ENCODE measurements around the gene CCDC30.

DNA sequence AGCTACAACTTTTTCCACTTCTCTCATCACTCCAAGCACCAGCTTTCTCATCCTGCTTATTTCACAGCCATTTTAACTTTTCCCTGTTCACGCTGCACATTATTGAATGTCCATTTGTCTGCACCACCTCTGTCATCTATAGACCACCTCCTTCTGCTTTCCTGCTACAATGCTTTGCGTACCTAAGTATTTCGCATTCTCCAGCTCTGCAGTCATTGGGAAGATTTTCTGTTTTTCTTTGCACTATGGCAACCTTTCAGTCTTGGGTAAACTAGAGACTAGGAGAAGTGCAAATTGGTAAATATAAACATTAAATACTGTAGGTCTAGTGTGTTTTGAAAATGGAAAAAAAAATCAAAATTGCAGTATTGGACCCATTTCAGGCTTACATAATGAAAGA lies 835 bp downstream of the CCDC30 start:
- TF ChIP-seq, protein P1, sequence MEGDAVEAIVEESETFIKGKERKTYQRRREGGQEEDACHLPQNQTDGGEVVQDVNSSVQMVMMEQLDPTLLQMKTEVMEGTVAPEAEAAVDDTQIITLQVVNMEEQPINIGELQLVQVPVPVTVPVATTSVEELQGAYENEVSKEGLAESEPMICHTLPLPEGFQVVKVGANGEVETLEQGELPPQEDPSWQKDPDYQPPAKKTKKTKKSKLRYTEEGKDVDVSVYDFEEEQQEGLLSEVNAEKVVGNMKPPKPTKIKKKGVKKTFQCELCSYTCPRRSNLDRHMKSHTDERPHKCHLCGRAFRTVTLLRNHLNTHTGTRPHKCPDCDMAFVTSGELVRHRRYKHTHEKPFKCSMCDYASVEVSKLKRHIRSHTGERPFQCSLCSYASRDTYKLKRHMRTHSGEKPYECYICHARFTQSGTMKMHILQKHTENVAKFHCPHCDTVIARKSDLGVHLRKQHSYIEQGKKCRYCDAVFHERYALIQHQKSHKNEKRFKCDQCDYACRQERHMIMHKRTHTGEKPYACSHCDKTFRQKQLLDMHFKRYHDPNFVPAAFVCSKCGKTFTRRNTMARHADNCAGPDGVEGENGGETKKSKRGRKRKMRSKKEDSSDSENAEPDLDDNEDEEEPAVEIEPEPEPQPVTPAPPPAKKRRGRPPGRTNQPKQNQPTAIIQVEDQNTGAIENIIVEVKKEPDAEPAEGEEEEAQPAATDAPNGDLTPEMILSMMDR (IDR thresholded peaks at IDR 0.05 in 2 of 3, conservative IDR thresholded peaks at IDR 0.05 in 1 of 3; ENCODE audit: control insufficient read depth in 2 of 3, extremely low read depth in 1 of 3, insufficient read depth in 1 of 3, low read depth in 3 of 3, low read length in 3 of 3) = no peak
- TF ChIP-seq, protein P2, sequence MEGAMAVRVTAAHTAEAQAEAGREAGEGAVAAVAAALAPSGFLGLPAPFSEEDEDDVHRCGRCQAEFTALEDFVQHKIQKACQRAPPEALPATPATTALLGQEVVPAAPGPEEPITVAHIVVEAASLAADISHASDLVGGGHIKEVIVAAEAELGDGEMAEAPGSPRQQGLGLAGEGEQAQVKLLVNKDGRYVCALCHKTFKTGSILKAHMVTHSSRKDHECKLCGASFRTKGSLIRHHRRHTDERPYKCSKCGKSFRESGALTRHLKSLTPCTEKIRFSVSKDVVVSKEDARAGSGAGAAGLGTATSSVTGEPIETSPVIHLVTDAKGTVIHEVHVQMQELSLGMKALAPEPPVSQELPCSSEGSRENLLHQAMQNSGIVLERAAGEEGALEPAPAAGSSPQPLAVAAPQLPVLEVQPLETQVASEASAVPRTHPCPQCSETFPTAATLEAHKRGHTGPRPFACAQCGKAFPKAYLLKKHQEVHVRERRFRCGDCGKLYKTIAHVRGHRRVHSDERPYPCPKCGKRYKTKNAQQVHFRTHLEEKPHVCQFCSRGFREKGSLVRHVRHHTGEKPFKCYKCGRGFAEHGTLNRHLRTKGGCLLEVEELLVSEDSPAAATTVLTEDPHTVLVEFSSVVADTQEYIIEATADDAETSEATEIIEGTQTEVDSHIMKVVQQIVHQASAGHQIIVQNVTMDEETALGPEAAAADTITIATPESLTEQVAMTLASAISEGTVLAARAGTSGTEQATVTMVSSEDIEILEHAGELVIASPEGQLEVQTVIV (IDR thresholded peaks at IDR 0.05; ENCODE audit: borderline replicate concordance, partially characterized antibody) = no peak
- TF ChIP-seq MYC (IDR thresholded peaks at IDR 0.05; ENCODE audit: insufficient read depth, insufficient read length, insufficient replicate concordance, low read length, severe bottlenecking) = no peak
- TF ChIP-seq CREM (IDR thresholded peaks at IDR 0.05; ENCODE audit: low read depth) = no peak

Data from GM12878 (cell line).